Neural progenitor cell (in vitro differentiated cells): ENCODE data around the gene SNX11.

Experiments
- CTCF ChIP-seq: fragments of 200-600 bp; sonication (generic); IDR thresholded peaks from 2 replicates; pipeline ENCODE4 v1.5.1; 2017; ENCODE audit warnings: antibody characterized with exemption, mild to moderate bottlenecking
- EZH2 ChIP-seq: fragments of 200-600 bp; sonication (generic); IDR thresholded peaks from 2 replicates; pipeline ENCODE4 v1.6.1; 2017; ENCODE audit warnings: antibody characterized with exemption, mild to moderate bottlenecking, moderate library complexity
- EZH2phosphoT487 ChIP-seq: fragments of 200-600 bp; sonication (generic); IDR thresholded peaks from 2 replicates; pipeline ENCODE4 v1.6.1; 2017; ENCODE audit warnings: antibody characterized with exemption

GRCh38 chr17:48100160-48100559 lies 7.4 kb upstream of the SNX11 start:
- no peak for TF ChIP-seq CTCF
- TF ChIP-seq EZH2 = no peak
- TF ChIP-seq EZH2phosphoT487 = no peak
